ENCODE data around the gene CABP5.
"Not testable (repeated sequence)": the region's sequence is repeated elsewhere in the genome, so short reads cannot be mapped to it uniquely, and the experiment has no call there.

Gene CABP5

DNA sequence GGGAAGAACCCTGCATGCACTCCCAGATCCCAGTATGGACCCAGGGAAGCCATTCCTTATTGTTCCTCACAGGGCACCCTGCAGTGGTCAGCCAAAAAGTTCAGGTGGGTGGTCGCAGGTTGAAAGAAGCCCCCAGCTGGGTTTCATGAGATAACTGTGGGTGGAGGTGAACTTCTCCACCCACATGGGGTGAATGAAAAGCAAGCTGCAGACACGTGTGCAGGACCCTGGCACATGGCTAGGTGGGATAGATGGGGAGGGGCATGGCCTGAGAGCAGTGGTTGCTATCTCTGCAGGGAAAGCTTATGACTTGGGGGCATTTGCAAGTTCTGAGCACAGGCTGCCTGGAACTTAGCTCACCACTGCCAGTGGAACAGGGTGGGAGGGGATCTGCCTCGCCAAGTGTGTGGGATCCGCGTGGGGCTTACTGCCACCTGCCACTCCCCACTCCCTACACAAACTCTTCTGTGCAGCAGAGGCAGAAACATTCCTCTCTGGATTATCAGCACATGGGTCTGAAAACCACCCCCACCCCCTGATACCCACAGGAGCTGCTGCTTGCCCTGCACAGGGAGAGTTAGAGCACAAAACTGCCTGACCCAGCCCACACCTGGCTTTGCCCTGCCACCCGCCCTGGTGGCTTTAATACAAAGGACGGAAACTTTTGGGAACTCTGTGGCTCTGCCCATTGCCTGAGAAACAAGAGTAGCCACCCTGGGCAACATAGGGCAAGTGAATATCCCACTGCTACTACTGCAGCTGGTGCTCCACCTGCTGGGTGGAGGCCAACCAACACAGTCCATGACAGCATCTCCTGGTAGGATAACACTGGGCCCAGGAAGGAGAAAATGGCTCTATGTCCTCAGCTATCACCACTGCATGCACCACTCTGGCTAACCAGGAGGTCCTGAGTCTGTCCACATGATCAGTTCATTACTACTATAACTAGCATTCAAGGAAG is 42.3 kb upstream of the CABP5 start:
- no peaks in the 10 kb centered on the region for H3K4me1 ChIP-seq (ENCODE audit: insufficient read depth, low read length, severe bottlenecking)
- no peaks in the 10 kb centered on the region for H3K9me2 ChIP-seq (ENCODE audit: low read depth, low read length)
- no peak for TF ChIP-seq EZH2 (IDR thresholded peaks at IDR 0.05; ENCODE audit: borderline replicate concordance, low read length)
- TF ChIP-seq, protein P1, sequence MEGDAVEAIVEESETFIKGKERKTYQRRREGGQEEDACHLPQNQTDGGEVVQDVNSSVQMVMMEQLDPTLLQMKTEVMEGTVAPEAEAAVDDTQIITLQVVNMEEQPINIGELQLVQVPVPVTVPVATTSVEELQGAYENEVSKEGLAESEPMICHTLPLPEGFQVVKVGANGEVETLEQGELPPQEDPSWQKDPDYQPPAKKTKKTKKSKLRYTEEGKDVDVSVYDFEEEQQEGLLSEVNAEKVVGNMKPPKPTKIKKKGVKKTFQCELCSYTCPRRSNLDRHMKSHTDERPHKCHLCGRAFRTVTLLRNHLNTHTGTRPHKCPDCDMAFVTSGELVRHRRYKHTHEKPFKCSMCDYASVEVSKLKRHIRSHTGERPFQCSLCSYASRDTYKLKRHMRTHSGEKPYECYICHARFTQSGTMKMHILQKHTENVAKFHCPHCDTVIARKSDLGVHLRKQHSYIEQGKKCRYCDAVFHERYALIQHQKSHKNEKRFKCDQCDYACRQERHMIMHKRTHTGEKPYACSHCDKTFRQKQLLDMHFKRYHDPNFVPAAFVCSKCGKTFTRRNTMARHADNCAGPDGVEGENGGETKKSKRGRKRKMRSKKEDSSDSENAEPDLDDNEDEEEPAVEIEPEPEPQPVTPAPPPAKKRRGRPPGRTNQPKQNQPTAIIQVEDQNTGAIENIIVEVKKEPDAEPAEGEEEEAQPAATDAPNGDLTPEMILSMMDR (IDR thresholded peaks at IDR 0.05; ENCODE audit: low read length), result peak; percentile 33; the same call in 1 of the 2 replicates

DNA sequence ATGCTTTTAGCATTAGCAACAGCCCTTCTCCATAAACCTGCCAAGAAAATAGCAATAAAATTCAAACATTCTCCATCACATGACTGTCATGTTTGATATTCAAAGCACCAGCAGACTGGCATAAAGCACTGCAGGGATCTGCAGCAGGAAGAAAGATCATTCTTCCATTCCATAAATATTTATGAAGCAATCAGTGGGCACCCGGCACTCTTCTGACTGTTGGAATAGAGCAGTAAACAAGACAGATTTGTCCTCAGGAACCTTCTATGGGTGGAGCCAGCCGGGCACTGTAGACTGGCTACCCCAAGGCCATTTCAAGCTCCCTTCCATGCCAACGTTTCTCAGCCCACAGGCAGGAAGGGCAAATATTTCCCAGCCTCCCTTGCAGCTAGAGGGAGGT is 41.2 kb upstream of the CABP5 start:
- no peaks in the 10 kb centered on the region for H4K20me1 ChIP-seq (ENCODE audit: insufficient read depth, low read length)
- no peak overlapping the region for H3K9ac ChIP-seq (ENCODE audit: low read length)
- no peaks in the 10 kb centered on the region for H3F3A ChIP-seq (ENCODE audit: insufficient read depth, low read length)
- no peak overlapping the region for H3K4me2 ChIP-seq (ENCODE audit: low read length)
- H3K4me1 ChIP-seq (ENCODE audit: insufficient read depth, low read length, severe bottlenecking), result no peaks in the 10 kb centered on the region
- no peak overlapping the region for H3K4me3 ChIP-seq (ENCODE audit: low read depth, low read length, poor library complexity, severe bottlenecking)
- TF ChIP-seq, protein P1 (IDR thresholded peaks at IDR 0.05; ENCODE audit: low read length), result no peak
- TF ChIP-seq EZH2 (IDR thresholded peaks at IDR 0.05; ENCODE audit: borderline replicate concordance, low read length), result no peak
- H3K9me3 ChIP-seq (ENCODE audit: low read length), result no peaks in the 10 kb centered on the region
- H3K27me3 ChIP-seq (ENCODE audit: insufficient read depth, low read length), result no peaks in the 10 kb centered on the region
- H3K27ac ChIP-seq (ENCODE audit: low read depth, low read length, poor library complexity, severe bottlenecking), result no peak overlapping the region
- H3K9me2 ChIP-seq (ENCODE audit: low read depth, low read length), result no peaks in the 10 kb centered on the region
- H3K36me3 ChIP-seq (ENCODE audit: insufficient read depth, low read length), result no peaks in the 10 kb centered on the region
- no peaks in the 10 kb centered on the region for H3K79me2 ChIP-seq (ENCODE audit: insufficient read depth, low read length)
- H2AFZ ChIP-seq (ENCODE audit: low read length), result no peak overlapping the region

More for the DNA sequence above, 42.3 kb upstream of the CABP5 start:
- H3K36me3 ChIP-seq (ENCODE audit: insufficient read depth, low read length), result no peaks in the 10 kb centered on the region; the same call in 1 of the 2 replicates
- H3K27ac ChIP-seq (ENCODE audit: low read depth, low read length, poor library complexity, severe bottlenecking), result no peak overlapping the region
- no peak overlapping the region for H2AFZ ChIP-seq (ENCODE audit: low read length)
- H3K27me3 ChIP-seq (ENCODE audit: insufficient read depth, low read length), result no peaks in the 10 kb centered on the region; the same call in 1 of the 2 replicates
- no peaks in the 10 kb centered on the region for H3K79me2 ChIP-seq (ENCODE audit: insufficient read depth, low read length)
- H3F3A ChIP-seq (ENCODE audit: insufficient read depth, low read length), result no peaks in the 10 kb centered on the region
- H3K4me2 ChIP-seq (ENCODE audit: low read length), result no peak overlapping the region
- H3K9me3 ChIP-seq (ENCODE audit: low read length), result no peaks in the 10 kb centered on the region
- H3K9ac ChIP-seq (ENCODE audit: low read length), result no peak overlapping the region
- H3K4me3 ChIP-seq (ENCODE audit: low read depth, low read length, poor library complexity, severe bottlenecking), result no peak overlapping the region
- no peaks in the 10 kb centered on the region for H4K20me1 ChIP-seq (ENCODE audit: insufficient read depth, low read length)

DNA sequence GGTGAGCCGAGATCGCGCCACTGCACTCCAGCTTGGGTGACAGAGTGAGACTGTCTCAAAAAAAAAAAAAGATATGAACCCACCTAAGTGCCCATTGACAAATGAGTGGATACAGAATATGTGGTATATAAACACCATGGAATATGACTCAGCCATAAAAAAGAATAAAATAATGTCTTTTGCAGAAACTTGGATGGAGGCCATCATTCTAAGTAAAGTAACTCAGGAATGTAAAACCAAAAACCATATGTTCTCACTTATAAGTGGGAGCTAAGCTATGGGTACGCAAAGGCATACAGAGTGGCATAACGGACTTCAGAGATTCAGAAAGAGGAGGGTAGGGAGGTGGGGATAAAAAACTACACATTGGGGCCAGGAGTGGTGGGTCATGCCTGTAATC is 37.2 kb upstream of the CABP5 start:
- no peak overlapping the region for H3K4me2 ChIP-seq (ENCODE audit: low read length)

DNA sequence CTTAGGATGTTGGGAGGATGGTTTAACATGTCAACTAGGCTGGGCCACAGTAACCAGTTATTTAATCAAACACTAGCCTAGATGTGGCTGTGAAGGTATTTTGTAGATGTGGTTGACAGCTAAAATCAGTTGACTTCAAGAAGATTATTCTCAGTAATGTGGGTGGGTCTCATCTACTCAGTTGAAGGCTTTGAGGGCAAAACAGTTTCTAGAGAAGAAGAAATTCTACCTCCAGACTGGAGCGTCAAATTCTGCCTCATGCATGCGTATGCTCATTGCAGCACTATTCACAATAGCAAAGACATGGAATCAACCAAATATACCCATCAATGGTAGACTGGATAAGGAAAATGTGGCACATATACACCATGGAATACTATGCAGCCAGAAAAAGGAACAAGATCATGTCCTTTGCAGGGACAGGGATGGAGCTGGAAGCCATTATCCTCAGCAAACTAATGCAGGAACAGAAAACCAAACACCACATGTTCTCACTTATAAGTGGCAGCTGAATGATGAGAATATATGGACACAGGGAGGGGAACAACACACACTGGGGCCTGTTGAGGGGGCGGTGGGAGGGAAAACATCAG is 26.4 kb upstream of the CABP5 start:
- not testable (repeated sequence) for H3K9me2 ChIP-seq (ENCODE audit: low read depth, low read length)

More for the DNA sequence above, 37.2 kb upstream of the CABP5 start:
- Histone ChIP-seq H3K4me1 (ENCODE audit: insufficient read depth, low read length, severe bottlenecking) (no peaks in the 10 kb centered on the region), H3K9me3 (ENCODE audit: low read length) (no peaks in the 10 kb centered on the region), H3K4me3 (ENCODE audit: low read depth, low read length, poor library complexity, severe bottlenecking) (no peak overlapping the region), H3K36me3 (ENCODE audit: insufficient read depth, low read length) (no peaks in the 10 kb centered on the region), H2AFZ (ENCODE audit: low read length) (no peak overlapping the region), H3F3A (ENCODE audit: insufficient read depth, low read length) (no peaks in the 10 kb centered on the region), H3K27ac (ENCODE audit: low read depth, low read length, poor library complexity, severe bottlenecking) (no peak overlapping the region), H3K79me2 (ENCODE audit: insufficient read depth, low read length) (no peaks in the 10 kb centered on the region), H3K27me3 (ENCODE audit: insufficient read depth, low read length) (no peaks in the 10 kb centered on the region), H4K20me1 (ENCODE audit: insufficient read depth, low read length) (no peaks in the 10 kb centered on the region), H3K9ac (ENCODE audit: low read length) (no peak overlapping the region), H3K9me2 (ENCODE audit: low read depth, low read length) (no peaks in the 10 kb centered on the region)
- TF ChIP-seq EZH2 (IDR thresholded peaks at IDR 0.05; ENCODE audit: borderline replicate concordance, low read length), result no peak
- TF ChIP-seq, protein P1 (IDR thresholded peaks at IDR 0.05; ENCODE audit: low read length), result no peak

More for the DNA sequence above, 26.4 kb upstream of the CABP5 start:
- H3K4me2 ChIP-seq (ENCODE audit: low read length); H3K27me3 ChIP-seq (ENCODE audit: insufficient read depth, low read length); H2AFZ ChIP-seq (ENCODE audit: low read length); H3K27ac ChIP-seq (ENCODE audit: low read depth, low read length, poor library complexity, severe bottlenecking); H3F3A ChIP-seq (ENCODE audit: insufficient read depth, low read length); H4K20me1 ChIP-seq (ENCODE audit: insufficient read depth, low read length); H3K4me3 ChIP-seq (ENCODE audit: low read depth, low read length, poor library complexity, severe bottlenecking); H3K9me3 ChIP-seq (ENCODE audit: low read length); H3K79me2 ChIP-seq (ENCODE audit: insufficient read depth, low read length); H3K9ac ChIP-seq (ENCODE audit: low read length); H3K36me3 ChIP-seq (ENCODE audit: insufficient read depth, low read length); H3K4me1 ChIP-seq (ENCODE audit: insufficient read depth, low read length, severe bottlenecking): not testable (repeated sequence)
